GM19452 (cell line): Measurements from ENCODE around the gene ITGA4.

Experiments used
- ATAC-seq: cut with Tn5 transposase; IDR thresholded peaks from one replicate; pipeline ENCODE4 v1.9.1; 2021; ENCODE audit not compliant: unreplicated experiment

The ITGA4 gene

DNA sequence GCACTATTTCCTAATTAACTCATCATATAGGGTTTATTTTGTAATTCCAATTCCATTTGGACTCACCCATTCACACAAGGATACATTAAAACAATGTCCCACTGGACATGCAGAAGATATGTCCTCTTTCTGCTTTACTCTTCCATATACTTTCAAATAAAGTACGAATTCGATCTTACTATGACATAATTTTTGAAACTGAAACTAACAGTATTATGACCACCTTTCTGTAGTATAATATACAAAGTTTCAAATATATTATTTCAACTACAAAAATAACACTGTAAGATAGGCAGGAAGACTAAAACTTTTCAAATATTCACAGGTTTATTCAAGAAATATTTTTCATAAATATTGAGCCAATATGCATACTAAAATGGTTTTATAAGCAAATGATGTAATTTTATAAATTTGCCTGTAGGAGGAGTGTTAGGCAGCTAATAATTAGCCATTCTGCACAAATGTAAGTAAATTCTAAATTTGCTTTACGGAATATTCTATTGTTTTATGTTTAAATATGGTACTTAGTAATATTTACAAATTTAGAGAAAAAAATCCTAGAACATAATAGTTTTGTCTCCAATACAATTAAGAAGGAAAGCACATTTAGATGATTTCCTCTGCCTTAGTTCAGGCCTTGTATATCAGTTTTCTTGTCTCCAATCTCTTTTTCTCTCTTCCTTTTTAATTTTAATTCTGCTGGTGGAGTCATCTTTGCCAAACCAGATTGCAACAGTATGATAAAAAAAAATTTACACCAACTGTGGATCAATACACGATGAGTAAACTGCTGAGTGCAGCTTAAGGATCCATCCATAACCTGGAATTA lies 113.9 kb downstream of the ITGA4 start:
- ATAC-seq = no peak

DNA sequence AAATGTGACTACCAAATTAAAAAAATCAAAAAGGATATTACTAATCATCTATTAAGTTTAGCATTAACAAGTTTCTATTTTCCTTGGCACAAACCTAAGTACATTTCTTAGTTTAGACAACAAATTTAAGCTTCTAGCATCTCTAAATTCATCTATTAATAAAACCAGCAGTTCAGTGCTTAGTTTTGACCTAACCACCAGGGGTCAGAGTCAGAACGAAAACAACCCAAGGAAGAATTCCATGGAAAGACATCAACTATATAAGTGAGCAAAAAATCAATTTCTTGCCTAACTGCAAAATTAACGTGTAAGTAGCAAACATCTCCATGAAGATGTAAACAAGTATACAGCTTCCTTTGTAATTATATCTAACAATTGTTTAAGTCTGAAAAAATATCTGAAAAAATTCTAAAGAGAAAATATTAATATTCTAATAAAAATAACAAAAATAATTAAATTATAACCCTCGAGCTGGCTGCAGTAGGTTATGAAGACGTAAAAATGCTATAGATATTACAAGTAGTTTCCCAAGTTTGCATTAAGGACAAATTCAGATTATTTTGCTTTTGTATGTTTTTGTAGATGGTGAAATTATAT lies 116.1 kb downstream of the ITGA4 start:
- ATAC-seq = no peak

DNA sequence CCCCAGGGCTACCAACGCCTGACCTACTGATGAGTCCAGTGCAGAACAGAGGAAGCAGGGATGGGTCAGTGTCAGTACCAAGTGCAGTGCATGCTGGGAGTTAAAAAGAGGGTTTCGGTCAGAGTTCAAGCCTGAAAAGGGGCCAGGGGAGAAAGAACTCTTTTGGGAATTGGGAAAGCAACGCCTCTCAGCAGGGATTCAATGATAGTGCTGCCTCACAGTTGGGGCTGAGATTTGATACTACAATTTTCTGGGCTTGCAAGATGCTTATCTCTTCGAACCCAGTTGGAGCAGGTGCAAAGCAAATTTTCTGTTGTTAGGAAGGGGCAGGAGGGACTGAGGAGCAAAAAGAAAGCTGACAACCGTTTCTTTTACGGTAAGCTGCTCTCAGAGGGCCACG lies 117.1 kb downstream of the ITGA4 start:
- ATAC-seq = no peak

DNA sequence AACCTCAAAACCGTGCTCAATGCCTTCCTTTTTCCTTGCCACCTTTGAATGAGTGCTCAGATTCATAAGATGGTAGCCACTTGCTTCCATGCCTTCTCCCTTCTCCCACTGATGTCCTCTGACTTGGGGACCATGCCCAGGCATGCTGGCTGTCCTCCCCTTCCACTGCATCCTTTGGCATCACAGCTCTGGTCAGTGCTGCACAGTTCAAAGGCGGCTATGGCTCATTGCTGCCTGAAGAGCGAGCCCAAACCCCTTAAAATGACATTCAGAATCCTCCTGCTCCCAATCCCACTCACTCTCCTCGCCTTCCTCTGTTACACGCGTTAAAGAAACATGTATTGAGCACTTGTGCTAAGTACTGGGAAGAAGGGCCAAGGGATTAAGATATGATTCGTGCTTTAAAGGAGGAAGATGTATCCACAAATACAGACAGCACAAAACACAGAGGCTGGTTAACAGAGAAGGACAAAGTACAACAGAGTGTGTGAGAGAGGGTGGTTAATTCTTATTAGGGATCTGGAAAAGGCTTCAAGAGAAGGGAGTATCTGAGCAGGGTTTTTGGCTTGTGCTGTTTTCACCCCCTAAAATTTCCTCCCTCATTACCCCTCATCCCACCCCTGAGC lies 118.0 kb downstream of the ITGA4 start:
- no peak for ATAC-seq

DNA sequence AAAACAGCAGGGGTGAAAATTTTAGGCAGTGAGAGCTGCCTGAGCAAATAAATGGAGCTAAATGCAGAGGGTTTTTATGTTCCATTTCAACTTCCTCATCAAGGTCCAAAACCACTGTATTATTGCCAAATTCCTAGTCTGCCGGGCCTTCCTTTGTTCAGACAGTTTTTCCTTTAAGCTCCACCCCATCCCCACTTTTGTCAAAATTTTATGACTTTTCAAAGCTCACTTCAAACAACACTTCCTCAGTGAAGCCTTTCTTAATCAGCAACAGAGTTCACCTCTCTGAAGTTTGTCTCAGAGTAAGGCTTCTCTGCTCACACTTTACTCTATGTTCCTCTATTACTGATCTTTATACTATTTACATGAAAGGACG lies 118.5 kb downstream of the ITGA4 start:
- no peak for ATAC-seq

DNA sequence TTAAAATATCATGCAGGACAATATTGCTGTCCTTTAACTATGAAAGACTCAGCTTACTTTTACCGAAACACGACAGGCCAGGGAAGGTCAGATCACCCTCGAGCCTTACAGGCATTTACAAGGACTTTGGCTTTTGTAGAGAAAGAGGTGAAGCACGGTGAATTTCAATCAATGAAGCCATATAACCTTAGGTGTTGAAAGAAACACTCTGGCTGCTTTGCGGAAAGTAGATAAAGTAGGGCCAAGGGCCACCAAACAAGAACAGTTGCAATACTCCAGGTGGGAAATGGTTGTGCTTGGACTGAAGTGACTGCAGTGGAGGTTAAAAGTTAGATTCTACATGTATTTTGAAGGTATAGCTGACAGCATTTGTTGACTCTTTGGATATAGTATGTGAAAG lies 119.2 kb downstream of the ITGA4 start:
- no peak for ATAC-seq

DNA sequence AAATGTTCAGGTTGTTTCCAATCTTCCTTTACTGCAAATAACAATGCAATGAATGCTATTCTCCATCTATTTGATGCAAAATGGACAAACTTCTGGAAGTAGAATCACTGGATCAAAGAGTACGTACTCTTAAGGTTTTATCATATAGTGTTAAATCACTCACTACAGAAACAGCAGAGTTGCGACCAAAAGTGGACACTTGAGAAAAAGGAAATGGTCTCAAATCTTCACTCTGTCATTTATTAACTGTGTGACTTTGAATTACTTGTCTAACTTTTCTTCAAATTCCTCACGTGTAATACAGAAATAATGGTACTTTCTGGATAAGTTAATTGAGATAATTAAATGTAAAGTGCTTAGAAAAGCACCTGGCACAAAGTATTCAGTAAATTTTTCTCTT lies 121.6 kb downstream of the ITGA4 start:
- ATAC-seq = peak; percentile 47

DNA sequence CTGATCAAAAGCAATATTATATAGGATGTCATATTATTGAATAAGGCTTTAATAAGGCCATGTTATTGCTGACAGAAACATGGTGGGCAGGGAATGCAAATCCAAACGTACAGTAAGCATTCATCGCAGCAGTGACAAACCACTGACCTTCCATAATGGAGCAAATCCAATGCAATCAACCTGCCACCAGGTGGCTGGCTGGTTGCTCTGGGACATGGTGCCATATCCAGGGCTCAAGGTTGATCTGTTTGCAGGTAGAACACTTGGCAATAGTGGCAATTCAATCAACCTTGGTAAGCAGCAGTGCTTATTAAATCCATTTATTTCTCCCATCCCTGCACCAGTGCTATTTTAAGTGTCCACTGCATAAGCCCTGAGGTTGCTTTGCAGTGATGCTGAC lies 124.3 kb downstream of the ITGA4 start:
- ATAC-seq = no peak

DNA sequence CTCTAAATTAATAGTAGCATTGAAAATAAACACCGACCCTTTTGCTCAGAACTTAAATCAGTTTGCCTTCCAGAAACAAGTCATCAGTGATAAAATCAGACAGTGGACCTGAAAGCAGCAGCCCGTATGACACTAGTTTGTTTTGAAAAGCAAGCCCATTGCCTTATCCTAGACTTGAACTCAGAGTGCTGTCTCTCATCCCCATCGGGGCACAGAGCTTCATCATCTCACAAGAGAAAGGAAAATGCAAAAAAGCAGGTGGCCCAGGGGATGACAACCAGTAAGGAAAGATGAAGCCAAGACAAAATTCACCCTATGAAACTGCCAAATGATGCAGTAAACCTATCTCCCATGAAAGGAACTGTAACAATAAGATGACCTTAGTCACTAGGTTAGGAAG lies 128.5 kb downstream of the ITGA4 start:
- ATAC-seq = no peak
